HuH-7 (cell line): Measurements from ENCODE around the gene ANGPTL8.

Experiments used
- DNase-seq: peaks from one replicate; pipeline ENCODE4 v3.0.0; 2011; ENCODE audit warnings: low spot score

Gene ANGPTL8

GRCh38 chr19:11236324-11237301 is 2.8 kb upstream of the ANGPTL8 start:
- peak; percentile 56 for DNase-seq

GRCh38 chr19:11237321-11237720 is 2.1 kb upstream of the ANGPTL8 start:
- DNase-seq: no peak

GRCh38 chr19:11238041-11238440 is 1.4 kb upstream of the ANGPTL8 start:
- no peak for DNase-seq

GRCh38 chr19:11238781-11239376 is 540 bp upstream of the ANGPTL8 start:
- DNase-seq: no peak

GRCh38 chr19:11240008-11240444 is 607 bp downstream of the ANGPTL8 start:
- DNase-seq: no peak

- no peak for DNase-seq
Measured at GRCh38 chr19:11242025-11242424, 2.6 kb downstream of the ANGPTL8 start.

GRCh38 chr19:11242864-11243797 is 3.7 kb downstream of the ANGPTL8 start:
- DNase-seq: peak; percentile 93

GRCh38 chr19:11243798-11244169 is 4.4 kb downstream of the ANGPTL8 start:
- DNase-seq: no peak

GRCh38 chr19:11244846-11245589 is 5.6 kb downstream of the ANGPTL8 start:
- DNase-seq: no peak

GRCh38 chr19:11246941-11247340 is 7.5 kb downstream of the ANGPTL8 start:
- DNase-seq: no peak

GRCh38 chr19:11247391-11247790 is 8.0 kb downstream of the ANGPTL8 start:
- DNase-seq: no peak

- DNase-seq: no peak
Measured at GRCh38 chr19:11247934-11248333, 8.5 kb downstream of the ANGPTL8 start.

GRCh38 chr19:11248852-11249251 is 9.4 kb downstream of the ANGPTL8 start:
- DNase-seq: no peak

- DNase-seq: no peak
Measured at GRCh38 chr19:11251217-11251616, 11.8 kb downstream of the ANGPTL8 start.

- DNase-seq: no peak
Measured at GRCh38 chr19:11251650-11252314, 12.4 kb downstream of the ANGPTL8 start.

- DNase-seq: no peak
Measured at GRCh38 chr19:11252665-11253355, 13.4 kb downstream of the ANGPTL8 start.

- no peak for DNase-seq
Measured at GRCh38 chr19:11254666-11255065, 15.2 kb downstream of the ANGPTL8 start.

GRCh38 chr19:11256189-11256588 is 16.8 kb downstream of the ANGPTL8 start:
- no peak for DNase-seq

- DNase-seq: no peak
Measured at GRCh38 chr19:11257846-11258380, 18.5 kb downstream of the ANGPTL8 start.

GRCh38 chr19:11260996-11261395 is 21.6 kb downstream of the ANGPTL8 start:
- no peak for DNase-seq
